HepG2 (cell line): ENCODE measurements around the gene RPRML. TPM values are rescaled to one million over a fixed set of nuclear protein-coding genes. Genes with fewer than 3 reads are reported as not detected.

Source experiments
- FOXK2 ChIP-seq: fragments of 450-650 bp; IDR thresholded peaks from 2 replicates; pipeline ENCODE4 v1.6.1; 2016
- PRPF4 ChIP-seq: fragments of 200-400 bp; formaldehyde crosslinking; IDR thresholded peaks from 2 replicates; pipeline ENCODE4 v1.6.1; 2016; ENCODE audit warnings: low read length, low read depth; ENCODE audit not compliant: poor library complexity, severe bottlenecking
- RFX5 ChIP-seq: IDR thresholded peaks from 2 replicates; pipeline ENCODE4 v1.6.1; 2011; ENCODE audit warnings: low read depth, low read length, improper control_type of control experiment
- SMAD9 ChIP-seq: sonication (generic); formaldehyde crosslinking; IDR thresholded peaks from 2 replicates; pipeline ENCODE4 v1.5.1; 2020; ENCODE audit warnings: mild to moderate bottlenecking, missing genetic modification reagents
- TRIM24 ChIP-seq: sonication (generic); formaldehyde crosslinking; IDR thresholded peaks from 2 replicates; pipeline ENCODE4 v1.8.0; 2022; ENCODE audit warnings: mild to moderate bottlenecking, missing genetic modification reagents
- ZFX ChIP-seq: sonication (generic); formaldehyde crosslinking; IDR thresholded peaks from 2 replicates; pipeline ENCODE4 v1.4.0; 2020; ENCODE audit warnings: mild to moderate bottlenecking, low read depth, missing genetic modification reagents, moderate library complexity
- ZNF136 ChIP-seq: sonication (generic); formaldehyde crosslinking; IDR thresholded peaks from 2 replicates; pipeline ENCODE4 v1.8.1; 2022; ENCODE audit warnings: low read depth, mild to moderate bottlenecking, moderate library complexity, missing genetic modification reagents
- polyA plus RNA-seq, 8 experiments: library from polyadenylated mRNA; depleted of rRNA in 3 of 8; stranded (reverse) in 7 of 8; unstranded in 1 of 8; fragments of >200 nt; fragmentation: Illumina TruSeq in 4 of 8; extraction: Trizol in 4 of 8; gene quantifications; 2 replicates each; pipeline versions ENCODE4 v1.2.1 to v1.2.3, GENCODE V29; 2011 to 2016; ENCODE audit warnings: low read depth in 4 of 8, missing spikeins in 1 of 8, mixed read lengths in 1 of 8; ENCODE audit not compliant: insufficient read depth in 1 of 8
- total RNA-seq, 5 experiments: library from RNA; depleted of rRNA; stranded (reverse); fragments of >200 nt; fragmentation: Illumina TruSeq; extraction: Trizol; gene quantifications; 2 replicates each; pipeline ENCODE4 v1.2.3, GENCODE V29; 2016; ENCODE audit warnings: low read depth in 1 of 5
- TF ChIP-seq, protein P1 (sequence below): sonication (generic); formaldehyde crosslinking; IDR thresholded peaks from 2 replicates; pipeline ENCODE4 v1.5.1; 2020; ENCODE audit warnings: missing genetic modification reagents, mild to moderate bottlenecking, borderline replicate concordance
- TF ChIP-seq, protein P2 (sequence below): sonication (generic); formaldehyde crosslinking; IDR thresholded peaks from 2 replicates; pipeline ENCODE4 v1.5.0; 2020; ENCODE audit warnings: missing genetic modification reagents, mild to moderate bottlenecking, borderline replicate concordance
- TF ChIP-seq, protein P3 (sequence below): IDR thresholded peaks from 2 replicates; pipeline ENCODE4 v1.6.1; 2016; ENCODE audit warnings: low read depth
- TF ChIP-seq, protein P4 (sequence below): sonication (generic); formaldehyde crosslinking; IDR thresholded peaks from 2 replicates; pipeline ENCODE4 v1.4.0; 2020; ENCODE audit warnings: missing genetic modification reagents
- TF ChIP-seq, protein P5 (sequence below): sonication (generic); formaldehyde crosslinking; IDR thresholded peaks from 2 replicates; pipeline ENCODE4 v1.5.0; 2020; ENCODE audit warnings: mild to moderate bottlenecking, missing genetic modification reagents, borderline replicate concordance
- TF ChIP-seq, protein P6 (sequence below): sonication (generic); formaldehyde crosslinking; IDR thresholded peaks from 2 replicates; pipeline ENCODE4 v1.4.0; 2020; ENCODE audit warnings: missing genetic modification reagents

RPRML gene
- total and polyA plus RNA-seq, 2 of the 13 experiments (the other 11 are each of a cell fraction or from before 2014, with no cell fraction given), result not detected

DNA sequence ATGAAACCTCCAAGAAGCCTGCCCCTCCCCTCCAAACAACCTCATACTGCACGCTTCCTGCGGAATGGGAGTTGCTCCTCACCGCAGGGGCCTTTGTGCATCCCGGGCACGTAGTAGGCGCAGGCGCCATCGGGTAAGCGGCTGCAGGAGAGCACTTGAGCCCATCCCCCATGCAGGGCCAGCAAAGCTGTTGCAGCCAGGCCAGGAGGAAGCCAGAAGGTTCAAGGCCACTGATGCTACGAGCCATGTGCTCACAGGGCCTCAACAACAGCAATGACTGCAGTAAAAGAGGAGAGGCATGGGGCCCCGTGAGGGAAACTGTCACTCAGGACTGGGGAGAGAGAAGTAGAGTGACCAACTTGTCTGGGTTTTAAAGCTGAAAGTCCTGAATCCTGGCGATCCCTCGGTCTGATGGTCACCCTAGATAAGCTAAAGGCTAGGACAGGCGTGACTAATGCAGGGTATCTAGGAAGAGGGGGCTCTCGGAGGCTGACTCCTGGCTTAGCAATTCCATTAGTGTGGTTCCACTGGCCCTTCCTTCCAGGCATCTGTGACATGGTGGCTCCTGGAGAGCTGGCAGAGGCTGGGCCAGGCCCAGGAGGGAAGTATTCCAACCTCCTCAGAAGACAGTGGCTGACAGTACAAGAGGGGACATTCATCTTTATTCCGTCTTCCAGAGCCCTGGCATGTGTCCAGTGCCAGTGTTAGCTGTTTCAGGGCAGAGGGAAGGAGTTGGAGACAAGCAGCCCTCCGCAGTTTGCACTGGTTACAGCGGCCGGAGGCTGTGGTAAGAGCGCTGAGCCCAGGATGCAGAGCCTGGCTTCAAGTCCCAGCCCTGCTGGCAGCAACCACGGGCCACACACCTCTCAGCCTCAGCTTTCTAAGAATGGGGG, 35.3 kb downstream of the RPRML start (continued):
- TF ChIP-seq, protein P1, sequence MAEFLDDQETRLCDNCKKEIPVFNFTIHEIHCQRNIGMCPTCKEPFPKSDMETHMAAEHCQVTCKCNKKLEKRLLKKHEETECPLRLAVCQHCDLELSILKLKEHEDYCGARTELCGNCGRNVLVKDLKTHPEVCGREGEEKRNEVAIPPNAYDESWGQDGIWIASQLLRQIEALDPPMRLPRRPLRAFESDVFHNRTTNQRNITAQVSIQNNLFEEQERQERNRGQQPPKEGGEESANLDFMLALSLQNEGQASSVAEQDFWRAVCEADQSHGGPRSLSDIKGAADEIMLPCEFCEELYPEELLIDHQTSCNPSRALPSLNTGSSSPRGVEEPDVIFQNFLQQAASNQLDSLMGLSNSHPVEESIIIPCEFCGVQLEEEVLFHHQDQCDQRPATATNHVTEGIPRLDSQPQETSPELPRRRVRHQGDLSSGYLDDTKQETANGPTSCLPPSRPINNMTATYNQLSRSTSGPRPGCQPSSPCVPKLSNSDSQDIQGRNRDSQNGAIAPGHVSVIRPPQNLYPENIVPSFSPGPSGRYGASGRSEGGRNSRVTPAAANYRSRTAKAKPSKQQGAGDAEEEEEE, result no peak
- TF ChIP-seq ZNF136 (peak; percentile 80; the same call in 1 of the 2 replicates), RFX5 (no peak), ZFX (peak; percentile 95), SMAD9 (CRISPR knock-in tag) (peak; percentile 75; the same call in 1 of the 2 replicates), FOXK2 (peak; percentile 93), TRIM24 (peak; percentile 90; the same call in 1 of the 2 replicates), PRPF4 (peak; percentile 62)
- TF ChIP-seq, protein P2, sequence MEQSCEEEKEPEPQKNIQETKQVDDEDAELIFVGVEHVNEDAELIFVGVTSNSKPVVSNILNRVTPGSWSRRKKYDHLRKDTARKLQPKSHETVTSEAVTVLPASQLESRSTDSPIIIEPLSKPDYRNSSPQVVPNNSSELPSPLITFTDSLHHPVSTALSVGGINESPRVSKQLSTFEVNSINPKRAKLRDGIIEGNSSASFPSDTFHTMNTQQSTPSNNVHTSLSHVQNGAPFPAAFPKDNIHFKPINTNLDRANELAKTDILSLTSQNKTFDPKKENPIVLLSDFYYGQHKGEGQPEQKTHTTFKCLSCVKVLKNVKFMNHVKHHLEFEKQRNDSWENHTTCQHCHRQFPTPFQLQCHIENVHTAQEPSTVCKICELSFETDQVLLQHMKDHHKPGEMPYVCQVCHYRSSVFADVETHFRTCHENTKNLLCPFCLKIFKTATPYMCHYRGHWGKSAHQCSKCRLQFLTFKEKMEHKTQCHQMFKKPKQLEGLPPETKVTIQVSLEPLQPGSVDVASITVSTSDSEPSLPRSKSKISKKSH (CRISPR knock-in tag), result peak; percentile 83
- TF ChIP-seq, protein P3, sequence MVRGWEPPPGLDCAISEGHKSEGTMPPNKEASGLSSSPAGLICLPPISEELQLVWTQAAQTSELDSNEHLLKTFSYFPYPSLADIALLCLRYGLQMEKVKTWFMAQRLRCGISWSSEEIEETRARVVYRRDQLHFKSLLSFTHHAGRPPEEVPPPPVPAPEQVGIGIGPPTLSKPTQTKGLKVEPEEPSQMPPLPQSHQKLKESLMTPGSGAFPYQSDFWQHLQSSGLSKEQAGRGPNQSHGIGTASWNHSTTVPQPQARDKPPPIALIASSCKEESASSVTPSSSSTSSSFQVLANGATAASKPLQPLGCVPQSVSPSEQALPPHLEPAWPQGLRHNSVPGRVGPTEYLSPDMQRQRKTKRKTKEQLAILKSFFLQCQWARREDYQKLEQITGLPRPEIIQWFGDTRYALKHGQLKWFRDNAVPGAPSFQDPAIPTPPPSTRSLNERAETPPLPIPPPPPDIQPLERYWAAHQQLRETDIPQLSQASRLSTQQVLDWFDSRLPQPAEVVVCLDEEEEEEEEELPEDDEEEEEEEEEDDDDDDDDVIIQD (CRISPR knock-in tag), result 0 out of 2 replicates have a peak, but pooled peaks have one; percentile 33
- TF ChIP-seq, protein P4, sequence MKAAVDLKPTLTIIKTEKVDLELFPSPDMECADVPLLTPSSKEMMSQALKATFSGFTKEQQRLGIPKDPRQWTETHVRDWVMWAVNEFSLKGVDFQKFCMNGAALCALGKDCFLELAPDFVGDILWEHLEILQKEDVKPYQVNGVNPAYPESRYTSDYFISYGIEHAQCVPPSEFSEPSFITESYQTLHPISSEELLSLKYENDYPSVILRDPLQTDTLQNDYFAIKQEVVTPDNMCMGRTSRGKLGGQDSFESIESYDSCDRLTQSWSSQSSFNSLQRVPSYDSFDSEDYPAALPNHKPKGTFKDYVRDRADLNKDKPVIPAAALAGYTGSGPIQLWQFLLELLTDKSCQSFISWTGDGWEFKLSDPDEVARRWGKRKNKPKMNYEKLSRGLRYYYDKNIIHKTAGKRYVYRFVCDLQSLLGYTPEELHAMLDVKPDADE, result peak; percentile 76; the same call in 1 of the 2 replicates
- TF ChIP-seq, protein P5, sequence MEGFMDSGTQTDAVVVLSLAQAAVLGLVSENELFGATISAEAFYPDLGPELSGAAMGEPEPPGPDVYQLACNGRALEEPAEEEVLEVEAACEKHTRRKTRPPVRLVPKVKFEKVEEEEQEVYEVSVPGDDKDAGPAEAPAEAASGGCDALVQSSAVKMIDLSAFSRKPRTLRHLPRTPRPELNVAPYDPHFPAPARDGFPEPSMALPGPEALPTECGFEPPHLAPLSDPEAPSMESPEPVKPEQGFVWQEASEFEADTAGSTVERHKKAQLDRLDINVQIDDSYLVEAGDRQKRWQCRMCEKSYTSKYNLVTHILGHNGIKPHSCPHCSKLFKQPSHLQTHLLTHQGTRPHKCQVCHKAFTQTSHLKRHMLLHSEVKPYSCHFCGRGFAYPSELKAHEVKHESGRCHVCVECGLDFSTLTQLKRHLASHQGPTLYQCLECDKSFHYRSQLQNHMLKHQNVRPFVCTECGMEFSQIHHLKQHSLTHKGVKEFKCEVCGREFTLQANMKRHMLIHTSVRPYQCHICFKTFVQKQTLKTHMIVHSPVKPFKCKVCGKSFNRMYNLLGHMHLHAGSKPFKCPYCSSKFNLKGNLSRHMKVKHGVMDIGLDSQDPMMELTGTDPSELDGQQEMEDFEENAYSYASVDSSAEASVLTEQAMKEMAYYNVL, result peak; percentile 58; the same call in 1 of the 2 replicates
- TF ChIP-seq, protein P6, sequence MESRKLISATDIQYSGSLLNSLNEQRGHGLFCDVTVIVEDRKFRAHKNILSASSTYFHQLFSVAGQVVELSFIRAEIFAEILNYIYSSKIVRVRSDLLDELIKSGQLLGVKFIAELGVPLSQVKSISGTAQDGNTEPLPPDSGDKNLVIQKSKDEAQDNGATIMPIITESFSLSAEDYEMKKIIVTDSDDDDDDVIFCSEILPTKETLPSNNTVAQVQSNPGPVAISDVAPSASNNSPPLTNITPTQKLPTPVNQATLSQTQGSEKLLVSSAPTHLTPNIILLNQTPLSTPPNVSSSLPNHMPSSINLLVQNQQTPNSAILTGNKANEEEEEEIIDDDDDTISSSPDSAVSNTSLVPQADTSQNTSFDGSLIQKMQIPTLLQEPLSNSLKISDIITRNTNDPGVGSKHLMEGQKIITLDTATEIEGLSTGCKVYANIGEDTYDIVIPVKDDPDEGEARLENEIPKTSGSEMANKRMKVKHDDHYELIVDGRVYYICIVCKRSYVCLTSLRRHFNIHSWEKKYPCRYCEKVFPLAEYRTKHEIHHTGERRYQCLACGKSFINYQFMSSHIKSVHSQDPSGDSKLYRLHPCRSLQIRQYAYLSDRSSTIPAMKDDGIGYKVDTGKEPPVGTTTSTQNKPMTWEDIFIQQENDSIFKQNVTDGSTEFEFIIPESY (CRISPR knock-in tag), result peak; percentile 85
